GM18505 (cell line): ENCODE results near the gene KRTAP4-16.
"Not testable (repeated sequence)": the region's sequence is repeated elsewhere in the genome, so short reads cannot be mapped to it uniquely, and the experiment has no call there.

Experiments
- ATAC-seq: cut with Tn5 transposase; IDR thresholded peaks from one replicate; pipeline ENCODE4 v1.9.1; 2021; ENCODE audit not compliant: unreplicated experiment
- POLR2A ChIP-seq: IDR thresholded peaks from 4 replicates; pipeline ENCODE4 v1.6.1; 2011; ENCODE audit warnings: borderline replicate concordance; ENCODE audit not compliant: insufficient read depth, insufficient read length; ENCODE audit errors: extremely low read depth

KRTAP4-16 gene

DNA sequence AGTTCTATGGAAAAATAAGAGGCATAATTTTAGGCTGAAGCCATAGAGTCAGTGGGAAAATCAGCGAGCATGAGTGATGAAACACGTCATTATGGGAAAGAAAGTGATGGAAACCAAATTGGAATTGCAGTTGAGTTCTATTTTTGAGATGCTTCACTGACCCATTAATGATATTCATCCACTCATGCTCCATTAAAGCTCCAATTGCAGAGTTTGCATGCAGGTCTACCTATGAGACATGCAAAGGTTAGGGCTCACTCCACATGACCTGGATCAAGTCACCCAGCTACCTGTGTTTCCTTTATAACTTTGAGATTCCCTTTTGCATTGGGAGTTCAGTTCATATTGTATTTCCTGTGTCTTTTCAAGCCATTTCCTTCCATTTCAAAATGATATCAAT lies 28.3 kb downstream of the KRTAP4-16 start:
- ATAC-seq: no peak
- TF ChIP-seq POLR2A: no peak

DNA sequence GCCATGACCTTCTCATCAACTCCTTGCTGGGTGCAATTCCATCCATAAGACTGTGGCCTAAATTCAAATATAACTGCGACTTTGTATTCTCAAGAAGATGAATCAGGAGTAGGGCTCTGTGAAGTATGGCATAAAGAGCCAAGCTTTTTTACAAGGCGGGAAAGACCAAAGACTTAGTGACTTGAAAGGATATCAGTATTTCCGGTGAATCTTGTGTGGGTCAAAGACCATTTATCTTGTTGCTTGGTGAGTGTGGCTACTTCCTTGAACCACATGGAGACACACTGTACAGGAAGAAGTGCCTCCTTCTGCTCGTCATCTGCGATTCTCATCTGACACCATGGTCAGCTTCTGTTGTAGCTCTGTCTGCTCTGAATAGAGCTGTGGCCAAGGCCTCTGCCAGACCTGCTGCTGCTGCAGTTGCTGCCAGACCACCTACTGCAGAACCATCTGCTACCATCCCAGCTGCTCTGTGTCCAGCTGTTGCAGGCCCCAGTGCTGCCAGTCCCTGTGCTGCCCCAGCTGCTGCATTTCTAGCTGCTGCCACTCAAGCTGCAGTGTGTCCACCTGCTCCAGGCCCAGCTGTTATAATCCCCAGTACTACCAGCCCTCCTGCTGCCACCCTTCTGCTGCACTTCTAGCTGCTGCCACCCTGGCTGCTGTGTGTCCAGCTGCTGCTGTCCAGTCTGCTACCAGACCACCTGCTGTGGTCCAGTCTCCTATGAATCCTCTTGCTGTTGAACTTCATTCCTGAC lies 30.2 kb downstream of the KRTAP4-16 start:
- TF ChIP-seq POLR2A: no peak
- ATAC-seq: no peak

DNA sequence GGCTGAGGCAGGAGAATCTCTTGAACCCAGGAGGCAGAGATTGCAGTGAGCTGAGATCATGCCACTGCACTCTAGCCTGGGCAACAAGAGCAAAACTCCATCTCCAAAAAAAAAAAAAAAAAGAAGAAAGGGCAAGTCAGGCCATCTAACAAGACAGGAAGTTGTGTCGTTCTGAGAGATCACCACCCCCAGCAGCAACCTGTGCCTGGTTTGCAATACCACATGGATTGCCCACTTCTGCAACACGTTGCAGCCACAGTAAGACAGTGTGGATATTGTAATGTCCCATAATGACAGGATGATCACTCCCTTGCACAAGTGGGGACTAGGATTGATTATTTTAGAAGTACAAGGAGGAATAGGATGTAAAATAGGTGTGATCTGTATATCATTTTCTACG lies 33.0 kb downstream of the KRTAP4-16 start:
- TF ChIP-seq POLR2A: no peak
- no peak for ATAC-seq

DNA sequence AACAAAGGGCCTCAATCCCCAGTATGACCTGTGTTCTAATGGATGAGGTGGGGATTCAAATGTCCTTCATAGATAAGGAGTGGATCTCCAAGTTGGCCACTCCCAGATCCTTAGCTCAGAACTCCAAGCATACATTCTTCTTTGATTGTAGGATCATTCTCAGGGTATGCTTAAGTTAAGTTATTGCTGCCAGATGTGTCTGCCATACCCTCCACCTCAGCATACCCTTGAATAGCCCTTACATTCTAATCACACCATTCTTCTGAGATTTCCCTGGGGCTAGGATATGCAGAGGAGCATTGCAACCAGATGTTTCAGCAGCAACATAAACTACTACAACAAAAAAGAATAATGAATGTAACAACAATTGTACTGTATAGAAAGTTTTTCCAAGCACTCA lies 34.7 kb downstream of the KRTAP4-16 start:
- ATAC-seq: no peak
- TF ChIP-seq POLR2A: no peak

DNA sequence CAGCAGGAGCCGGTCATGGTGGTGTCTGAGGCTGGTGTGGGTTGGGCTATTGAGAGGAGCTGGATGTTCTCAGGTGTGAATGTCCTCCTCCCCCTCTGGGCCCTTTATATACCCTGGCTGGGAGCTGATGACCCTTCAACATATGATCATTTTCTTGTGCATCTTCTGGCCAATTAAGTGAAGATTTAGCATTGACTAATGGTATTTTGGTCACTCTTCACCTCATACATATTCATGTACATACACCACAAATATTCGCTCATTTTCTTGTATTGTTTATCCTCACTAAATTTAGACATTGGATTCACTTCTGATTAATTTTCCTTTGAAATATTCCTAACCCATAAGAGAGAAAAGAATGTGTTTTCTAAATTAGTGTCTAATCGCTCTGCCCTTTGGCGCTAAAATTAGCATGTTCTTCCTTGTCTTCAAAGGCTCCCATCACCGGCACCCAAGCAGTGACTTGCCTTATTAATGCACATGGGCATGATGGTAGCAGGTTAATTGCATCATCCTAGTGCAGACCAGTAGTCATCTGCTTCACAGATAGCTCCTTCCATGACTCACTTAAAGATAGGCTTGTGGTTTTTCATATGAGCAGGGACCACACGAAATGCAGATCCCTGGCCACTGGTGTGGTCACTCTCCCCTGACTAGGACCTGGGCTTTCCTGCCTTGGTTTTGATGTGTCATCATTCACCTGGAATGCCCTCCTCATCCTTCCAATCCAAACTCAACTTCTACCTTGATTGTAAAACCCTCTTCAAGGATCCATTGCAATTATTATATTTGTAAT lies 36.0 kb downstream of the KRTAP4-16 start, which contains the start of gene KRTAP2-4:
Gene KRTAP2-4, minus strand, starts transcription at position 51 of the 796 bp plus-strand sequence. Its CDS starts 34 bp downstream, at position 17.
- no peak for TF ChIP-seq POLR2A
- no peak for ATAC-seq

DNA sequence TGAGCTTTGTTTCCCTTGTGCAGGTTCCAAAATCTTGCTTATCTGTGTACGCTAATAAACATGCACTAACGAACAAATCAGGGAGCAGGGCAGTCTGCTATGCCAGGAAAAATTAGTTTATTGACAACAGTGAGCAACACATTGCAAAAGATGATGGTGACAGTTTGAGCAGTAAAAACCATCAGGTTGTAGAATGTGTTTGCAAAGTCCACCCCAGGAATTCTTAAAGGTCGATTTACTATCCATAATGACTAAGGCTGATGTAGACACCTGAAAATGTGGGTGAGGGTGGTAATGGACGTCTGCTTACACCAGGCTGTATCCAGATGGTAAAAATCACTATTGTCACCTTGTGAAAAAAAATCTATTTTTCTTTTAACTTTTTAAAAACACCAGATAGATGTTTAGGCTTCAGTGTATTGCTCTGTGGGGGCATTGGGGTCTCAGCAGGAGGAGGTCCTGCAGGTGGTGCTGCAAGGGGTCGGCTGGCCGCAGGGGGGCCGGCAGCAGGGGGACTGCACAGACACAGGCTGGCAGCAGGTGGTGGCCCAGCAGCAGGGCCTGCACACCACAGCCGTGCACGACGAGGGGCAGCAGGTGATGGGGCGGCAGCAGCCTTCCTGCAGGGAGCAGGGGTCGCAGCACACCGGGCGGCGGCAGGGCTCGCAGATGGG lies 36.9 kb downstream of the KRTAP4-16 start:
- ATAC-seq: not testable (repeated sequence)

DNA sequence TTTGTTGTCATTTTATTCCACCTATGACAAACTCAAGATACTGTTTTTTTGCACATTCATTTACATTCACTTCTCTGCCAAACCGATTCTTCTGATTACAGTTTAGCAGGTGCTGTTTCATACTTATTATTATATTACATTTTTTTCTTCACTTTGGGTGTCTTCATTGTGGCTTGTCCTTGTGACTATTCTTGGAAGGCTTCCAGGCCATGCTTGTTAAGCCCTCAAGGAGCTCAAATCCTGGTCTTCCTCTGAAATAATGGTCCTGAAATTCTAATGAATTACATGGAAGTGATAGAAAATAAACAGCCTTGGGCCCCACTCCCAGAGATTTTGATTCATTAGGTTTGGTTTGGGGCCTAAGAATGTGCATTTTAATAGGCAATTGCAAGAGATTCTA lies 37.7 kb downstream of the KRTAP4-16 start:
- TF ChIP-seq POLR2A: no peak
- no peak for ATAC-seq

DNA sequence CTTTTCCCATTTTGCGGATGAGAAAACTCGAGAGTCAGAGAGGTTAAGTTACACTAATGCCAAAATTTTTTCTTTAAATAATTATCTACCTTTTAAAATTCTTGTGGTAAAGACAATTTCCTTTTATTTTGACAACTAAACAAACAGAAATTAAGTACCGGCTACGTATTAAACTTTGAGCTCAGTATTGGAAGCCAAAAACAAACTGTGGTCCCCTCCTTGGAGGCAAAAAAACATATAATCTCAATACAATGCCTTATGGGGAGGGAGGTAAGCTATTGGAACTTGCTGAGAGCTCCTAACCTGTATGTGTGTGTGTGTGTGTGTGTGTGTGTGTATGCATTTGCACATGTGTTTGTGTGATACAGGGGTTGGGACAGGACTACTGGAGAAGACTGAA lies 38.6 kb downstream of the KRTAP4-16 start:
- no peak for ATAC-seq
- no peak for TF ChIP-seq POLR2A

DNA sequence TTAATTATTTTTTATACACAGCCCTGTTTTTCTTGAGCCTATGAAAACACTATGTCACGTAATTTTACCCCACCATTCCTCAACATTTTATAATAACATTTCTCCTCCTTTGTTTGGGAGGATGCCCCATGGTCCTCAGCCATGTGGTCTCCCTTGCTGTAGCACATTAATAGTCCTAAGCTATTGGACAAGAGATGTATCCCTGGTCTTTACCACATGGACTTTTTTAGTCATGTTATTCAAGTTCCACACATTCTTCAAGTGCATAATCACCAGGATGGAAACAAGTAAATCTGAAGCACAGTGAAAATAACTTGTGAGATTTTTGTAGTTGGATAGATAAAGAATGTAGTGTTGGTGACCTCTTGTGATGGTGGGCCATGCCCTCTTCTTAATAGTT lies 40.0 kb downstream of the KRTAP4-16 start:
- no peak for ATAC-seq
- no peak for TF ChIP-seq POLR2A

DNA sequence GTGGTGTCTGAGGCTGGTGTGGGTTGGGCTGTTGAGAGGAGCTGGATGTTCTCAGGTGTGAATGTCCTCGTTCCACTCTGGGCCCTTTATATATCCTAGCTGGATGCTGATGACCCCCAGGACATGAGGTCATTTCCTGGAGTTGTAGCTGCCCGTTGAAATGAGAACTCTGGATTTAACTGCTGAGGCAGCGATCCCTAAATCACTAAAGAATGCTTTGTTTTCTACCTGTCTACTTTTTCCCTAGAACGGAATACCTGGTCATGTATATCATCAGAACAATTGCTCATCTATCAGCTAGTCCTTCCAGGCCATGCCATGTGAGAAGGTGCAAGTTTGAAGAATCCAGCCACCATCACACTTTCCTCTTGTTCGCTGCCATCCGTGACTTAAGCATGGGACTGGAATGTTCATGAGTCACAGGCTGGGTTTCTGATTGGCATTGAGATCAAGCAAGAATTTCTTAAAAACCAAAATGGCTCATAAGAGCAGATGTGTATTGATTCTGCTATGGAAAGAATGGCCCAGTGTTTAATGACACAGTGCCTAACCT lies 41.9 kb downstream of the KRTAP4-16 start, which contains the start of gene KRTAP2-3:
Gene KRTAP2-3, minus strand, starts transcription at position 63 of the 553 bp plus-strand sequence. CDS start 64 bp downstream, outside the sequence.
- no peak for TF ChIP-seq POLR2A
- no peak for ATAC-seq

DNA sequence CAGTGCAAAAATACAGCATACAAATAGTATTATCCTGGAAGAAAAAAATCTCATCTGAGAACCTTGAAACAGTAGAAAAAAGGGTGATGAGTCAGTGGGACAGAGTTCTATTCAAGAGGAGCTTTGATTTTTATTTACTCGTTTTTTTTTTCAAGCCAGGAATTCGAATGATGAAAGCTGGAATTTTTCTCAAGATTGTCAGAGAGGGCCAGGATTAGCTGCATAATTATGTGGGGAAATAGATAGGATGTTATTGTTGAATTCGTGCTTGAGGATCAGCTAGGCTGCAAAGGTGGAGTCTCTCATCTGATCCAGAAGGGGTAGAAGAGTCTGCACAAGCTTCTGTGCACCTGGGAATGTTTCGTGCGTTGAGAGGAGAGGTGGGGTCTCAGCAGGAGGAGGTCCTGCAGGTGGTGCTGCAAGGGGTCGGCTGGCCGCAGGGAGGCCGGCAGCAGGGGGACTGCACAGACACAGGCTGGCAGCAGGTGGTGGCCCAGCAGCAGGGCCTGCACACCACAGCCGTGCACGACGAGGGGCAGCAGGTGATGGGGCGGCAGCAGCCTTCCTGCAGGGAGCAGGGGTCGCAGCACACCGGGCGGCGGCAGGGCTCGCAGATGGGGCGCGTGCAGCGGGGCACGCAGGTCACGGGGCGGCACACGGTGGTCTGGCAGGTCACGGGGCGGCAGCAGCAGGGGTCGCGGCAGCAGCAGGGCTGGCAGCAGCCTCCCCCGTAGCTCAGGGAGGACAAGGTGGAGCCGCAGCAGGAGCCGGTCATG lies 42.5 kb downstream of the KRTAP4-16 start:
- ATAC-seq: not testable (repeated sequence)

DNA sequence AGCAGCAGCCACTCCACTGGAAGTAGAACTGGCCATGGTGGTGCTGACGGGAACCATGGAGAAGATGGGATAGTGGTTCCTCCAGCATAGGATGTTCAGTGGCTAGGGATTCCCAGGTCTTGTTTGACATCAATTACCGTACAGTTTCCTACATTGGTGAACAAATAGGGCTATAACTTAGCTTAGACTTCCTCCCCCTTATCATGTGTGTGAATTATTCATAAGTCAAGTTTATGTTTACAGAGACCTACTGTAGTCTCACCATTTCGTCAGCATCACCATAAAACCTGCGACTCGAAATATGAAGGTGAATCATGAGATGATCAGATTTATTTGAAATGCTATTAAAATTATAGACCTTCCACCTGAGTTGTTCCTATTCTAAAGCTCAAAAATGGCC lies 43.3 kb downstream of the KRTAP4-16 start:
- TF ChIP-seq POLR2A: no peak
- no peak for ATAC-seq

DNA sequence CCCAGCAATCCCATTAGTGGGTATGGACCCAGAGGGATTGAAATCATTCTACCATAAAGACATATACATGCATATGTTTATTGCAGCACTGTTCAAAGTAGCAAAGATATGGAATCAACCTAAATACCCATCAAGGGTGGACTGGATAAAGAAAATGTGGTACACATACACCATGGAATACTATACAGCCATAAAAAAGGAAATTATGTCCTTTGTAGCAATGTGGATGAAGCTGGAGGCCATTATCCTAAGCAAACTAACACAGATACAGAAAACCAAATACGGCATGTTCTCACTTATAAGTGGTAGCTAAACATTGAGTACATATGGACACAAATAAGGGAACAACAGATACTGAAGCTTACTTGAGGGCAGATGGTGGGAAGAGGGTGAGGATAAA lies 44.5 kb downstream of the KRTAP4-16 start:
- no peak for TF ChIP-seq POLR2A
- ATAC-seq: no peak

DNA sequence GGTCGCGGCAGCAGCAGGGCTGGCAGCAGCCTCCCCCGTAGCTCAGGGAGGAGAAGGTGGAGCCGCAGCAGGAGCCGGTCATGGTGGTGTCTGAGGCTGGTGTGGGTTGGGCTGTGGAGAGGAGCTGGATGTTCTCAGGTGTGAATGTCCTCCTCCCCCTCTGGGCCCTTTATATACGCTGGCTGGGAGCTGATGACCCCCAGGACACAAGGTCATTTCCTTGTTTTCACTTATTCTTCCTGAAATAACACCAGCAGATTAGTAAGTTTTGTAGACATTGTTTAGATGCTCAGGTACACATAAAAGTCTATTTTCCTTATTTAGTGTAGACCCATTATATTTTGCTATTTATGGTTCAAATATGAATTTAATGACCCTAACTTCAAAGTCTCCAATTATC lies 46.9 kb downstream of the KRTAP4-16 start, which contains the start of gene KRTAP2-2:
Gene KRTAP2-2, minus strand, starts transcription at position 101 of the 400 bp plus-strand sequence. Its CDS starts 19 bp downstream, at position 82.
- ATAC-seq: not testable (repeated sequence)

DNA sequence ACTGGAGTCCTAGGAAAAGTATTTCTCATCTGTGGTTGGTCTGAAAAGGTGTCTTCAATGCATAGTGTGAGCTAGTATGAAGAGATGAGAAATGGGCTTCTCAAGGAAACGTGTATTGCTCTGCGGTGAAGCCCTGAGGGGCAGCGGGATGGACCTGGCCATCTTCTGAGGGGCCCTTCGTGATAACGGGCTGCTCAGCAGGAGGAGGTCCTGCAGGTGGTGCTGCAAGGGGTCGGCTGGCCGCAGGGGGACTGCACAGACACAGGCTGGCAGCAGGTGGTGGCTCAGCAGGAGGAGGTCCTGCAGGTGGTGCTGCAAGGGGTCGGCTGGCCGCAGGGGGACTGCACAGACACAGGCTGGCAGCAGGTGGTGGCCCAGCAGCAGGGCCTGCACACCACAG lies 47.5 kb downstream of the KRTAP4-16 start:
- ATAC-seq: not testable (repeated sequence)
